ENCODE results near the gene SRC. TPM values are rescaled to one million over a fixed set of nuclear protein-coding genes. Genes with fewer than 3 reads are reported as not detected.

Gene SRC
- total RNA-seq, 4 donors from 2014 or later = 87.0 to 155 (median 130) TPM

- 89% methylated on average over 16 of the region's 19 CpGs; no CpG with 5 or more reads in 1 of the 2 donors for WGBS, 2 donors (ENCODE audit: low coverage in 1 of 2)
- peaks cover 0 to 15% (median 5%) of the 10 kb centered on the region in 4 donors for H3K36me3 ChIP-seq
- no peak overlapping the region for H3K4me3 ChIP-seq
- intact Hi-C loops (cut with DNase I; ENCODE audit: low total_unique reads) (loop anchor here (5.0 kb wide), 2 partner anchors 117 to 138 kb away; no protein-coding TSS in a partner anchor), in situ Hi-C loops (cut with MboI; ENCODE audit: low pct_ligation_motif_present in 1 of 4, low pct_unique_long_range_greater_than_20kb in 1 of 4, low sequenced_read_pairs in 3 of 4) (loop anchor here in 2 of 4 donors (10.0 to 25.0 kb wide), 2 partner anchors 120 to 143 kb away; partner anchors contain the start of gene BLCAP (in 1 of the 2))
- H3K4me1 ChIP-seq = peaks cover 0 to 5% (median 0%) of the 10 kb centered on the region in 4 donors
- H3K9me3 ChIP-seq = no peaks in the 10 kb centered on the region
- H3K27me3 ChIP-seq = no peaks in the 10 kb centered on the region
- DNase-seq = no peak
- TF ChIP-seq EP300 (IDR thresholded peaks at IDR 0.05; ENCODE audit: low read depth) (no peak), POLR2AphosphoS5 (IDR thresholded peaks at IDR 0.05) (no peak), POLR2A (IDR thresholded peaks at IDR 0.05) (no peak), CTCF (IDR thresholded peaks at IDR 0.05) (no peak)
- no peak overlapping the region for H3K27ac ChIP-seq
These were observed 48.8 kb downstream of the SRC start for GRCh38 chr20:37394543-37395409.

GRCh38 chr20:37395410-37395797 lies 49.5 kb downstream of the SRC start:
- intact Hi-C loops (cut with DNase I; ENCODE audit: low total_unique reads) = loop anchor here (5.0 kb wide), 1 partner anchor 118 kb away; no protein-coding TSS in a partner anchor
- TF ChIP-seq CTCF (IDR thresholded peaks at IDR 0.05) = no peak
- no peak for TF ChIP-seq EP300 (IDR thresholded peaks at IDR 0.05; ENCODE audit: low read depth)
- TF ChIP-seq POLR2AphosphoS5 (IDR thresholded peaks at IDR 0.05) = no peak
- no peak for TF ChIP-seq POLR2A (IDR thresholded peaks at IDR 0.05)
- Histone ChIP-seq H3K27ac (no peak overlapping the region), H3K4me1 (peaks cover 0 to 5% (median 0%) of the 10 kb centered on the region in 4 donors), H3K9me3 (no peaks in the 10 kb centered on the region), H3K4me3 (no peak overlapping the region), H3K36me3 (peaks cover 0 to 19% (median 5%) of the 10 kb centered on the region in 4 donors), H3K27me3 (no peaks in the 10 kb centered on the region)
- in situ Hi-C loops (cut with MboI; ENCODE audit: low pct_ligation_motif_present in 1 of 4, low pct_unique_long_range_greater_than_20kb in 1 of 4, low sequenced_read_pairs in 3 of 4) = loop anchor here in 2 of 4 donors (10.0 to 25.0 kb wide), 2 partner anchors 119 to 142 kb away; partner anchors contain the start of gene BLCAP (in 1 of the 2)
- 78% methylated on average over 9 of the region's 9 CpGs; no CpG with 5 or more reads in 1 of the 2 donors for WGBS, 2 donors (ENCODE audit: low coverage in 1 of 2)
- DNase-seq = no peak

- no peak overlapping the region for H3K27ac ChIP-seq
- 69 to 80% methylated on average over 2 to 11 of the region's 22 CpGs for WGBS, 2 donors (ENCODE audit: low coverage in 1 of 2)
- H3K4me1 ChIP-seq = peaks cover 0 to 5% (median 0%) of the 10 kb centered on the region in 4 donors
- TF ChIP-seq CTCF (IDR thresholded peaks at IDR 0.05) = no peak
- no peak for TF ChIP-seq POLR2AphosphoS5 (IDR thresholded peaks at IDR 0.05)
- TF ChIP-seq EP300 (IDR thresholded peaks at IDR 0.05; ENCODE audit: low read depth) = no peak
- TF ChIP-seq POLR2A (IDR thresholded peaks at IDR 0.05) = no peak
- in situ Hi-C loops (cut with MboI; ENCODE audit: low pct_ligation_motif_present in 1 of 4, low pct_unique_long_range_greater_than_20kb in 1 of 4, low sequenced_read_pairs in 3 of 4) = loop anchor here in 2 of 4 donors (10.0 to 25.0 kb wide), 2 partner anchors 119 to 141 kb away; partner anchors contain the start of gene BLCAP (in 1 of the 2)
- DNase-seq = no peak
- H3K4me3 ChIP-seq = no peak overlapping the region
- H3K27me3 ChIP-seq = no peaks in the 10 kb centered on the region
- peaks cover 0 to 19% (median 5%) of the 10 kb centered on the region in 4 donors for H3K36me3 ChIP-seq
- H3K9me3 ChIP-seq = no peaks in the 10 kb centered on the region
- intact Hi-C loops (cut with DNase I; ENCODE audit: low total_unique reads) = loop anchor here (5.0 kb wide), 1 partner anchor 119 kb away; no protein-coding TSS in a partner anchor
These were observed 50.0 kb downstream of the SRC start for GRCh38 chr20:37395921-37396415.
